GM18507 (cell line): ENCODE results near the gene C1orf159.

Source experiments
- DNase-seq: peaks from one replicate; pipeline ENCODE4 v3.0.0; 2011; ENCODE audit warnings: low read depth; ENCODE audit not compliant: insufficient read length; ENCODE audit errors: extremely low spot score
- FAIRE-seq: peaks from 2 replicates; lab custom pipeline; 2011; peaks lifted over from hg19 to GRCh38; lab: Jason Lieb, UNC

C1orf159 gene

GRCh38 chr1:1033009-1033587 lies 82.8 kb downstream of the C1orf159 start:
- DNase-seq = peak; percentile 86
- peak; percentile 97 for FAIRE-seq

DNA sequence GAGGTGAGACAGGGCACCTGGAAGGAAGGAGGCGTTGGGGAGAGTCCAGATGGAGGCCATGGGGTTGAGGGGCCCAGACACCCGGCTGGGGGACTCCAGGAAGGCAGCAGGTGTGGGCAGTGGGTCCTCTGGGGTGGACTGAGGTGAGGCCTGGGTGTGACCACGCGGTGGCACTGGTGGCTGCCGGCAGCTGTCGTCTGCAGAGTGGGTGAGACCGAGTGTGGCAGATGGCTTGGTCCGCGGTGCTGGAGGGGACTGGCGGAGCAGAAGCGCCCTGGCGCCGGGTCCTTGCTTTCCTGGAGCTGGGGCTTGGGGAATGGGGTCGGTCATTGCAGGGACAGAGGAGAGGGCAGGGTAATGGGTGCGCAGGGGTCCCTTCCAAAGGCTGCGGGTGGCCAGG lies 83.5 kb downstream of the C1orf159 start:
- FAIRE-seq (no peak), DNase-seq (no peak)
